Prostate gland (tissue), 2 donors: ENCODE measurements around the gene TSC22D4. TPM values are rescaled to one million over a fixed set of nuclear protein-coding genes. Genes with fewer than 3 reads are reported as not detected.
"Not testable (repeated sequence)": the region's sequence is repeated elsewhere in the genome, so short reads cannot be mapped to it uniquely, and the experiment has no call there.

Experiments
- DNase-seq: peaks from one replicate; pipeline ENCODE4 v3.0.0-alpha.2; 2019; ENCODE audit warnings: low spot score
- H3K27ac ChIP-seq, 2 donors: fragments of 200-600 bp; sonication (generic); 2 replicates each; pipeline ENCODE4 v1.5.1; 2017 to 2019
- H3K27me3 ChIP-seq: fragments of 200-600 bp; sonication (generic); replicated peaks from 2 replicates; pipeline ENCODE4 v1.5.1; 2019; ENCODE audit not compliant: insufficient read depth
- H3K36me3 ChIP-seq, 2 donors: fragments of 200-600 bp; sonication (generic); 1 replicate in 1 of 2; 2 replicates in 1 of 2; pipeline versions ENCODE4 v1.5.1 to v1.8.1; 2017 to 2019
- H3K4me1 ChIP-seq: fragments of 200-600 bp; sonication (generic); replicated peaks from 2 replicates; pipeline ENCODE4 v1.5.1; 2019
- H3K4me3 ChIP-seq, 2 donors: fragments of 200-600 bp; sonication (generic); 2 replicates each; pipeline ENCODE4 v1.5.1; 2017 to 2019
- H3K9me3 ChIP-seq: fragments of 200-600 bp; sonication (generic); 2 replicates; pipeline ENCODE4 v1.5.1; 2017
- CTCF ChIP-seq, 4 experiments: fragments of 200-600 bp in 2 of 4; fragments of 450-650 bp in 2 of 4; sonication (generic) in 2 of 4; IDR thresholded peaks; 1 replicate in 3 of 4; 2 replicates in 1 of 4; pipeline ENCODE4 v1.5.1; 2016 to 2019; ENCODE audit warnings: antibody characterized with exemption in 4 of 4, mild to moderate bottlenecking in 2 of 4, moderate library complexity in 2 of 4
- POLR2A ChIP-seq: fragments of 450-650 bp; IDR thresholded peaks from one replicate; pipeline ENCODE4 v1.6.1; 2016; ENCODE audit warnings: antibody characterized with exemption, mild to moderate bottlenecking
- POLR2AphosphoS5 ChIP-seq: sonication (generic); formaldehyde crosslinking; IDR thresholded peaks from one replicate; pipeline ENCODE4 v1.6.1; 2017; ENCODE audit warnings: antibody characterized with exemption
- WGBS: methylation state at CpG from one replicate; pipeline ENCODE4 v1.1.5; 2018; 5-methylcytosine and 5-hydroxymethylcytosine counted together
- intact Hi-C: fragments of 100-400 bp; cut with DNase I; formaldehyde crosslinking; loops from one replicate; pipeline ENCODE4 v1.14.2; 2022
- total RNA-seq, 2 donors: library from RNA; depleted of rRNA; stranded (reverse); fragments of >200 nt; gene quantifications; one replicate each; pipeline ENCODE4 v1.1.0, GENCODE V29; 2016

TSC22D4 gene
- 100 to 1,000 TPM in 1 of 2 donors, 10 to 100 TPM in 1; 77.6 to 152 TPM for total RNA-seq

- WGBS, result 1% methylated on average over 27 of the region's 27 CpGs
- peaks cover 30% of the 10 kb centered on the region for H3K4me1 ChIP-seq
- TF ChIP-seq POLR2AphosphoS5 (peak; percentile 96), POLR2A (peak; percentile 97), CTCF (IDR thresholded peaks at IDR 0.05) (peak in 1 of 4 experiments; percentile 14)
These were observed at the start of gene TSC22D4 for GRCh38 chr7:100478958-100479660. Gene TSC22D4 (minus strand): TSS chr7:100479214. CDS start chr7:100478038, 1,176 bp downstream.

GRCh38 chr7:100528108-100528866, 49.3 kb upstream of the TSC22D4 start:
- H3K9me3 ChIP-seq, intact Hi-C loops, H3K36me3 ChIP-seq, H3K27ac ChIP-seq, H3K4me3 ChIP-seq, H3K4me1 ChIP-seq, DNase-seq, H3K27me3 ChIP-seq: not testable (repeated sequence)
- 75% methylated on average over 12 of the region's 12 CpGs for WGBS

More at GRCh38 chr7:100478958-100479660, at the start of gene TSC22D4:
- H3K9me3 ChIP-seq, result no peaks in the 10 kb centered on the region
- DNase-seq, result peak; percentile 95
- intact Hi-C loops, result loop anchor here (10.0 kb wide), 1 partner anchor 196 kb away; the partner anchor contains the start of gene GNB2
- peak within 1 kb of the TSS; percentile 94 to 98 for H3K27ac ChIP-seq
- H3K36me3 ChIP-seq, result no peaks in the 10 kb centered on the region
- peak within 1 kb of the TSS; percentile 84 to 100 for H3K4me3 ChIP-seq
- no peaks in the 10 kb centered on the region for H3K27me3 ChIP-seq

GRCh38 chr7:100523192-100523591, 44.2 kb upstream of the TSC22D4 start:
- H3K9me3 ChIP-seq, H3K27me3 ChIP-seq, intact Hi-C loops, H3K36me3 ChIP-seq, DNase-seq, H3K27ac ChIP-seq, H3K4me1 ChIP-seq, H3K4me3 ChIP-seq: not testable (repeated sequence)
- WGBS, result no CpG with 5 or more reads among the region's 34 CpGs

GRCh38 chr7:100521909-100522593, 43.0 kb upstream of the TSC22D4 start:
- H3K4me1 ChIP-seq, H3K27me3 ChIP-seq, H3K27ac ChIP-seq, DNase-seq, intact Hi-C loops, H3K4me3 ChIP-seq, H3K36me3 ChIP-seq, H3K9me3 ChIP-seq: not testable (repeated sequence)
- 93% methylated on average over 2 of the region's 3 CpGs for WGBS

- 84% methylated on average over 2 of the region's 2 CpGs for WGBS
- TF ChIP-seq POLR2A (no peak), CTCF (IDR thresholded peaks at IDR 0.05) (no peak), POLR2AphosphoS5 (no peak)
These were observed 42.1 kb upstream of the TSC22D4 start for GRCh38 chr7:100521076-100521475.

GRCh38 chr7:100520138-100520537, 41.1 kb upstream of the TSC22D4 start:
- WGBS, result 21% methylated on average over 1 of the region's 1 CpG
- intact Hi-C loops, result no loop called here
- DNase-seq, result no peak
- no peaks in the 10 kb centered on the region for H3K9me3 ChIP-seq
- TF ChIP-seq CTCF (IDR thresholded peaks at IDR 0.05) (no peak), POLR2A (no peak), POLR2AphosphoS5 (no peak)
- no peak overlapping the region for H3K4me3 ChIP-seq
- no peaks in the 10 kb centered on the region for H3K4me1 ChIP-seq
- no peaks in the 10 kb centered on the region for H3K27me3 ChIP-seq
- H3K27ac ChIP-seq, result no peak overlapping the region
- no peaks in the 10 kb centered on the region for H3K36me3 ChIP-seq

More at GRCh38 chr7:100521076-100521475, 42.1 kb upstream of the TSC22D4 start:
- intact Hi-C loops, result no loop called here
- no peaks in the 10 kb centered on the region for H3K27me3 ChIP-seq
- H3K27ac ChIP-seq, result no peak overlapping the region
- no peaks in the 10 kb centered on the region for H3K36me3 ChIP-seq
- H3K4me1 ChIP-seq, result no peaks in the 10 kb centered on the region
- no peaks in the 10 kb centered on the region for H3K9me3 ChIP-seq
- no peak overlapping the region for H3K4me3 ChIP-seq
- DNase-seq, result no peak
